OCI-LY1 (cell line): ENCODE measurements around the gene LAMP1.

Source experiments
- EZH2 ChIP-seq: fragments of 200-600 bp; sonication (generic), shearing (Covaris generic); IDR thresholded peaks from 2 replicates; pipeline ENCODE4 v1.8.0; 2017; ENCODE audit warnings: borderline replicate concordance, mixed run types, mild to moderate bottlenecking, antibody characterized with exemption, low read length, moderate library complexity, mixed read lengths
- TF ChIP-seq, protein P1 (sequence below): fragments of 200-600 bp; sonication (generic), shearing (Covaris generic); IDR thresholded peaks from 2 replicates; pipeline ENCODE4 v1.5.1; 2017; ENCODE audit warnings: mild to moderate bottlenecking, antibody characterized with exemption, low read length, moderate library complexity, mixed read lengths

DNA sequence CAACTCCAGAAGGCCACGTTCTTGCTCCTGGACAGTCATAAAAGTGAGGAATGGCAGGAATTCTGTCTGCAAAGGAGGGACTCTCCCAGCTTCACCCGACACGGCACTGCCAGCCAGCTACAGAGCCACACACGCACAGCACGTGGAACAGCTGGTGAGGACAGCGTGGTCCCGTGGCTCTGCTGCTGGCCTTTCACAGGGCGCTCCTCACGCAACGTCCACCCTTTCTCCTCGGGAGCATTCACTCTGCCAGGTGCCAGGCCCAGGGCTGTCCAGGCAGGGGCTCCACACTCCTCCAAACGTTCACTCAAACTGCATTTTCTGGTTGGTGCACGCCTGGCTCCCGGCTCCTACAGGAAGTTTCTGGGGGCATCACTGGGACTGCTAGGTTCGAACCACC is 52.5 kb downstream of the LAMP1 start:
- TF ChIP-seq, protein P1, sequence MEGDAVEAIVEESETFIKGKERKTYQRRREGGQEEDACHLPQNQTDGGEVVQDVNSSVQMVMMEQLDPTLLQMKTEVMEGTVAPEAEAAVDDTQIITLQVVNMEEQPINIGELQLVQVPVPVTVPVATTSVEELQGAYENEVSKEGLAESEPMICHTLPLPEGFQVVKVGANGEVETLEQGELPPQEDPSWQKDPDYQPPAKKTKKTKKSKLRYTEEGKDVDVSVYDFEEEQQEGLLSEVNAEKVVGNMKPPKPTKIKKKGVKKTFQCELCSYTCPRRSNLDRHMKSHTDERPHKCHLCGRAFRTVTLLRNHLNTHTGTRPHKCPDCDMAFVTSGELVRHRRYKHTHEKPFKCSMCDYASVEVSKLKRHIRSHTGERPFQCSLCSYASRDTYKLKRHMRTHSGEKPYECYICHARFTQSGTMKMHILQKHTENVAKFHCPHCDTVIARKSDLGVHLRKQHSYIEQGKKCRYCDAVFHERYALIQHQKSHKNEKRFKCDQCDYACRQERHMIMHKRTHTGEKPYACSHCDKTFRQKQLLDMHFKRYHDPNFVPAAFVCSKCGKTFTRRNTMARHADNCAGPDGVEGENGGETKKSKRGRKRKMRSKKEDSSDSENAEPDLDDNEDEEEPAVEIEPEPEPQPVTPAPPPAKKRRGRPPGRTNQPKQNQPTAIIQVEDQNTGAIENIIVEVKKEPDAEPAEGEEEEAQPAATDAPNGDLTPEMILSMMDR, result no peak
- no peak for TF ChIP-seq EZH2
